ENCODE measurements around the gene RHOXF2B.
"Not testable (repeated sequence)": the region's sequence is repeated elsewhere in the genome, so short reads cannot be mapped to it uniquely, and the experiment has no call there.

GRCh38 chrX:120104707-120105106, 27.2 kb upstream of the RHOXF2B start:
- not testable (repeated sequence) for TF ChIP-seq POLR2AphosphoS5 (IDR thresholded peaks at IDR 0.05; ENCODE audit: borderline replicate concordance, low read depth, low read length); EZH2 (IDR thresholded peaks at IDR 0.05)

All from SK-N-MC (cell line).